ENCODE measurements around the gene MTMR11.
A peak's percentile ranks its signal among the peaks of the same experiment; 100 is the strongest.
"Not testable (repeated sequence)": the region's sequence is repeated elsewhere in the genome, so short reads cannot be mapped to it uniquely, and the experiment has no call there.

MTMR11 gene

GRCh38 chr1:149899460-149900284, 37.0 kb downstream of the MTMR11 start, which contains the start of gene BOLA1:
TSS of gene BOLA1 (plus strand) at chr1:149899568. CDS start at chr1:149900060, 492 bp downstream.
- peak; percentile 95 for DNase-seq (ENCODE audit: low spot score)
- peak within 1 kb of the TSS; percentile 86 for H3K27ac ChIP-seq
- TF ChIP-seq, protein P1, sequence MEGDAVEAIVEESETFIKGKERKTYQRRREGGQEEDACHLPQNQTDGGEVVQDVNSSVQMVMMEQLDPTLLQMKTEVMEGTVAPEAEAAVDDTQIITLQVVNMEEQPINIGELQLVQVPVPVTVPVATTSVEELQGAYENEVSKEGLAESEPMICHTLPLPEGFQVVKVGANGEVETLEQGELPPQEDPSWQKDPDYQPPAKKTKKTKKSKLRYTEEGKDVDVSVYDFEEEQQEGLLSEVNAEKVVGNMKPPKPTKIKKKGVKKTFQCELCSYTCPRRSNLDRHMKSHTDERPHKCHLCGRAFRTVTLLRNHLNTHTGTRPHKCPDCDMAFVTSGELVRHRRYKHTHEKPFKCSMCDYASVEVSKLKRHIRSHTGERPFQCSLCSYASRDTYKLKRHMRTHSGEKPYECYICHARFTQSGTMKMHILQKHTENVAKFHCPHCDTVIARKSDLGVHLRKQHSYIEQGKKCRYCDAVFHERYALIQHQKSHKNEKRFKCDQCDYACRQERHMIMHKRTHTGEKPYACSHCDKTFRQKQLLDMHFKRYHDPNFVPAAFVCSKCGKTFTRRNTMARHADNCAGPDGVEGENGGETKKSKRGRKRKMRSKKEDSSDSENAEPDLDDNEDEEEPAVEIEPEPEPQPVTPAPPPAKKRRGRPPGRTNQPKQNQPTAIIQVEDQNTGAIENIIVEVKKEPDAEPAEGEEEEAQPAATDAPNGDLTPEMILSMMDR (conservative IDR thresholded peaks at IDR 0.05; ENCODE audit: low read depth) = no peak
- POLR2A ChIA-PET (ENCODE audit: low non-redundant PET) = interaction anchor here (1.0 kb wide), 1 partner anchor 12 kb away, joined by 3 read pairs; a partner anchor contains a TSS
- CTCF ChIA-PET = no interaction called here

DNA sequence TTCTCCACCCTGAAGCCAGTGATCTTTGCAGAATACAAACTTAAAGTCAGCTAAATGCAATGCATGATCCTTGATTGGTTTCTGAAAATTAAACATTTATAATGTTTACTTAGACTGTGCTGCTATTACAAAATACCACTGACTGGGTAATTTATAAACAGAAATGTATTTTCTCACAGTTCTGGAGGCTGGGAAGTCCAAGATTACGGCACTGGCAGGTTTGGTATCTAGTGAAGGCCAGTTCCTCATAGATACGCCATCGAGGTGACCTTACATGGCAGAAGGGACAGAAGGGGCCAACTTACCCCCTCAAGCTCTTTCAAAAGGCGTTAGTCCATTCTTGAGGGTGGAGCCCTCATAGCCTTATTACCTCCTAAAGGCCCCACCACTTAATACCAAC, 40.1 kb downstream of the MTMR11 start:
- no peak for DNase-seq (ENCODE audit: low spot score)
- TF ChIP-seq, protein P1 (conservative IDR thresholded peaks at IDR 0.05; ENCODE audit: low read depth) = no peak
- no peak overlapping the region for H3K27ac ChIP-seq
- CTCF ChIA-PET = interaction anchor here (0.6 kb wide), 1 partner anchor 9 kb away, joined by 3 read pairs; a partner anchor contains a TSS
- POLR2A ChIA-PET (ENCODE audit: low non-redundant PET) = no interaction called here

DNA sequence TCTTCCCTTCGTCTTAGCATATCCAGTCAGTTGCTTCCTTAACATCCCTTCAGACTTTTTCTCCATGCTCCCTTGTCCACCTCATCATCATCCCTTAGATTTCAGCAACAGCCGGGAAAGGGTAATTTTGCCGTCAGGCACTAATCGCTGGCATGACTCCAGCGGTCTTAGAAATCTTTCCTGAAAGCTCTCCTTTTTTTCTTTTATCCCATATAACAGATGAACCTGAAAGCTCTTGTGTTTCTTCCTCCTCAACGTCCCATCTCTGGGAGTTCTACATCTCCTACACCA, 47.7 kb downstream of the MTMR11 start:
- POLR2A ChIA-PET (ENCODE audit: low non-redundant PET) = interaction anchor here (0.7 to 1.4 kb wide), 2 partner anchors 39 to 178 kb away, joined by 3 read pairs; no protein-coding TSS in a partner anchor
- CTCF ChIA-PET = interaction anchor here (0.6 to 1.8 kb wide), 6 partner anchors 98 to 298 kb away, joined by 3 to 5 read pairs (median 3); no protein-coding TSS in a partner anchor
- TF ChIP-seq, protein P1 (conservative IDR thresholded peaks at IDR 0.05; ENCODE audit: low read depth) = no peak
- H3K27ac ChIP-seq = peak overlapping the region; percentile 99
- DNase-seq (ENCODE audit: low spot score) = no peak

DNA sequence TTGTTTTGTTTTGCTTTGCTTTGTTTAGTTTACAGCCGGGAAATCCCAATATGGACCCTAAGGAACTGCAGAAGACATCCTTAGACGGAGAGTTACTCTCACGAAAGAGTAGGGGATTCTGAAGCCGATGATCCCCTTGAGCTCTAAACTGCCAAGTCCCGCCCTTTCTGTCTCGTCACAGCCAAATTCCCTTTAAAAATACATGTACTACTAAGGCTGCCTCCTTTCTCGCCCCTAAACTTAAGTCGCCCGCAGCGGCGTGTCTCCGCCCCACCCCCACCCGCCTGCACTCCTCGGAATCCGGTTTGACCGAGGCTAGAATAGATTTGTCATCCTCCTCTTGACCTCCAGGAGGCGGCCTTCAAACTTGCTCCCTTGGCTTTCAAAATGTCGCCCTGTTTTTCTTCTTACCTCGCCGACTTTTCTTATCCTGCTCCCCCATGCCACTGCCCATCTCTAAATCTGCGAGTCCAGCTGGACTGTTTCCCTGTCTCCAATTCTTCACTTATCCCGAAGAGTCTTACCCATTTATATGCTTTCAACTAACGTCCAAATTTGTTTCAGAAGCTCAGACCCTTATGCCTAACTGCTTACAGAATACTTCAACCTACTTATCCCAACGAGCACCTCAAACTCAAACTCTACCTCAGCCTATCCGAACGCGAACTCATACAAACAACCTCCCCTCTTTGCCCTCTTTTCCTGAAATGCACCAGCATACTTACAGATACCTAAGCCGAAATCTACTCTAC, 48.3 kb downstream of the MTMR11 start:
- ChIA-PET CTCF (interaction anchor here (0.6 to 1.8 kb wide), 7 partner anchors 8 to 298 kb away, joined by 3 to 5 read pairs (median 3); no protein-coding TSS in a partner anchor), POLR2A (ENCODE audit: low non-redundant PET) (interaction anchor here (0.7 to 2.2 kb wide), 4 partner anchors 40 to 178 kb away, joined by 3 to 8 read pairs (median 5); no protein-coding TSS in a partner anchor)
- DNase-seq (ENCODE audit: low spot score) = peak; percentile 71
- H3K27ac ChIP-seq = peak overlapping the region; percentile 99
- TF ChIP-seq, protein P1 (conservative IDR thresholded peaks at IDR 0.05; ENCODE audit: low read depth) = peak; percentile 68

DNA sequence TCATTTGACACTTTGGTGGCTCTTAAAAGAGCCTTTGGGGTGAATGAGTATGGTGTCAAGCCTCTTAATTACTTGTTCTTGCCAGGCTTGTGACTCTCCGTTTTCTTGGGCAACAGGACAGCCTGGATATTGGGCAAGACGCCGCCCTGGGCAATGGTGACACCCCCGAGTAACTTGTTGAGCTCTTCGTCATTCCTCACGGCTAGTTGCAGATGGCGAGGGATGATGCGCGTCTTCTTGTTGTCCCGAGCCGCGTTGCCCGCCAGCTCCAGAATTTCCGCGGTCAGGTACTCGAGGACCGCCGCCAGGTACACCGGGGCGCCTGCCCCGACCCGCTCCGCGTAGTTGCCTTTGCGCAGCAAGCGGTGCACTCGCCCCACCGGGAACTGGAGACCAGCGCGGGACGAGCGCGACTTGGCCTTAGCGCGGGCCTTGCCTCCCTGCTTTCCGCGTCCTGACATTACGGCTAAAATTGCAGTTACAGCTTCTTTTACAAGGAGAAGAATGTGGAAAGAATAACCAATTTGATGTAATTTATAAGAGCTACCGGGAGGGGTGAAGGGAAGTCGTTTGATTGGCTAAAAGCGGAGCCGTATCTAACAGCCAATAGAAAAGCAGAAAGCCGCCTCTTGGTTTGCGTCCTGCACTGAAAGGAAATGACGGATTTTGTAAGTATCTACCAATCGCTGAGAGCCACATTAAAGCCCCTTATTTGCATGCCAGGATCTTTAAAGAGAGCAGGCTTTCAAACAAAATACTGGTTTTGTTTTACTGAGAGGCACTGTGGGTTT, 49.0 kb downstream of the MTMR11 start:
- TF ChIP-seq, protein P1 (conservative IDR thresholded peaks at IDR 0.05; ENCODE audit: low read depth) = no peak
- H3K27ac ChIP-seq = peak overlapping the region; percentile 99
- ChIA-PET POLR2A (ENCODE audit: low non-redundant PET) (interaction anchor here (1.0 to 2.2 kb wide), 3 partner anchors 12 to 50 kb away, joined by 3 to 8 read pairs (median 7); partner anchors contain the start of gene BOLA1), CTCF (interaction anchor here (0.7 to 1.8 kb wide), 3 partner anchors 9 to 299 kb away, joined by 3 to 5 read pairs (median 3); no protein-coding TSS in a partner anchor)
- DNase-seq (ENCODE audit: low spot score) = peak; percentile 93

DNA sequence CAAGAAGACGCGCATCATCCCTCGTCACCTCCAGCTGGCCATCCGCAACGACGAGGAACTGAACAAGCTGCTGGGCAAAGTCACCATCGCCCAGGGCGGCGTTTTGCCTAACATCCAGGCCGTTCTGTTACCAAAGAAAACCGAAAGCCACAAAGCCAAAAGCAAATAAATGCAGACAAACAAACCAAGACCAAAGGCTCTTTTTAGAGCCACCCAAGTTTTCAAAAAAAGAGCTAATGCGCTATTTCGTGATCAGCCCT, 49.6 kb downstream of the MTMR11 start:
- CTCF ChIA-PET; DNase-seq (ENCODE audit: low spot score): not testable (repeated sequence)
- POLR2A ChIA-PET (ENCODE audit: low non-redundant PET) = interaction anchor here (0.6 to 2.2 kb wide), 4 partner anchors 13 to 50 kb away, joined by 3 to 8 read pairs (median 5); partner anchors contain the start of gene BOLA1
- peak overlapping the region; percentile 99 for H3K27ac ChIP-seq

Data from RWPE1 (cell line).